H1 (cell line): Measurements from ENCODE around the gene GPR137. TPM values are rescaled to one million over a fixed set of nuclear protein-coding genes. Genes with fewer than 3 reads are reported as not detected.
A peak's percentile ranks its signal among the peaks of the same experiment; 100 is the strongest.

ENCODE experiments used
- ATF3 ChIP-seq: IDR thresholded peaks from 2 replicates; pipeline ENCODE4 v1.6.1; 2011; ENCODE audit warnings: low read depth, mild to moderate bottlenecking, low read length; ENCODE audit not compliant: insufficient read depth
- CHD7 ChIP-seq: fragments of 300-600 bp; sonication (generic); IDR thresholded peaks from 2 replicates; pipeline ENCODE4 v1.7.1; 2012; ENCODE audit warnings: low read length, moderate library complexity, mild to moderate bottlenecking, inconsistent platforms; ENCODE audit not compliant: insufficient replicate concordance
- HDAC6 ChIP-seq: IDR thresholded peaks from one replicate; pipeline ENCODE4 v1.7.1; 2012; ENCODE audit warnings: low read depth, mild to moderate bottlenecking, inconsistent platforms, low read length, moderate library complexity
- JUN ChIP-seq: IDR thresholded peaks from 2 replicates; pipeline ENCODE4 v1.6.1; 2011; ENCODE audit warnings: low read depth, mild to moderate bottlenecking, improper control_type of control experiment, low read length
- MAX ChIP-seq: IDR thresholded peaks from 2 replicates; pipeline ENCODE4 v1.6.1; 2012; ENCODE audit warnings: inconsistent platforms
- POLR2AphosphoS5 ChIP-seq: IDR thresholded peaks from 2 replicates; pipeline ENCODE4 v1.6.1; 2011; ENCODE audit warnings: low read depth, low read length
- SAP30 ChIP-seq: fragments of 300-600 bp; sonication (generic); IDR thresholded peaks from 2 replicates; pipeline ENCODE4 v1.7.1; 2012; ENCODE audit warnings: low read length, moderate library complexity, mild to moderate bottlenecking, inconsistent platforms; ENCODE audit not compliant: insufficient read depth, insufficient replicate concordance
- SP1 ChIP-seq: IDR thresholded peaks from 2 replicates; pipeline ENCODE4 v1.6.1; 2011; ENCODE audit warnings: low read depth, low read length
- SUZ12 ChIP-seq: fragments of 200-600 bp; sonication (generic); IDR thresholded peaks from 2 replicates; pipeline ENCODE4 v1.6.1; 2012; ENCODE audit warnings: mild to moderate bottlenecking, inconsistent platforms, low read length, moderate library complexity, mixed read lengths
- TAF7 ChIP-seq: optimal IDR thresholded peaks from 2 replicates; pipeline ENCODE3; 2011; ENCODE audit warnings: low read depth, mild to moderate bottlenecking, inconsistent platforms, low read length, moderate library complexity, borderline replicate concordance
- polyA plus RNA-seq, 7 experiments: library from polyadenylated mRNA; depleted of rRNA in 3 of 7; stranded (reverse) in 5 of 7; unstranded in 2 of 7; fragments of >200 nt in 5 of 7; fragments of 200-250 nt in 2 of 7; gene quantifications; 1 replicate in 5 of 7; 2 replicates in 1 of 7; 4 replicates in 1 of 7; pipeline versions ENCODE4 v1.2.1 to v1.2.3, GENCODE V29; 2011 to 2013; ENCODE audit warnings: missing spikeins in 2 of 7, mixed read lengths in 2 of 7
- total RNA-seq: library from RNA; stranded (reverse); fragmentation: NEBNext Ultra II Directional; extraction: Animal tissue kit (Norgen Biotek cat#: 25700); gene quantifications from 2 replicates; pipeline ENCODE4 v1.2.1, GENCODE V29; 2021

GPR137 gene
- total and polyA plus RNA-seq, 2 of the 8 experiments (the other 6 are each of a cell fraction or from before 2014, with no cell fraction given): 36.2 to 37.8 TPM

DNA sequence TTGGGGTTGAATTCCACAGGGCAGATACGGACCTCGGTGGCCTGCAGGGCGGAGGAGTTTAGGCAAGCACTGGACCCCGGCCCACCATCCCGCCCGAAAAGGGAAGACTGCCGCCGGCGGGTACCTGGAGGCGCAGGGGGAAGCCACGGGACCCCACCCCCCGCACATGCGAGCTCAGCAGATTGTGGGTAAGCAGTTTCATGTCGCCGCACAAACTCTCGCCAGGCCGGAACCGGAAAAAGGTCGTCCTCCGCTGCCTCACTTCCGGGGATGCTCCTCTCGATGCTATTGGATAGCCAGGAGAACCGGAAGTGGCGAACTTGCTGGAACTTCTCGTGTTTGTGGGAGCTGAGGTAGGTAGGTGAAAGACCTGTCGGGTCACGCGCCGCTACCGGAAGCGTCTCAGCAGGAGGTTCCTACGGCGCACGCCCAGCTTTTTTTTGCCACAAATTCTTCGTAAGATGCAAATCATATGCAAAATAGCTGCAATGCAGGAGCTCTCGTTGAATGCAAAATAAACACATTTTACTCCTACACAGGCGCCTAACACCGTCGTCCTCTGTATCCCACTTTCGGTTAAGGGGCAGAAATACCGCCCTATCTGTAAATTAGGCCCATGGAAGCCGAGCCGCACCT lies 31.8 kb downstream of the GPR137 start, which contains the start of gene TRMT112 (continued):
- TF ChIP-seq SAP30 (no peak), ATF3 (no peak), MAX (no peak), TAF7 (peak; percentile 1), CHD7 (no peak), JUN (no peak), SUZ12 (no peak), HDAC6 (no peak), SP1 (no peak; the same call in 1 of the 2 replicates), POLR2AphosphoS5 (peak; percentile 61)
